Measurements from ENCODE around the gene LMCD1.

Gene LMCD1

GRCh38 chr3:8458711-8459110 lies 42.9 kb upstream of the LMCD1 start:
- Histone ChIP-seq H3K4me3 (replicated peaks; ENCODE audit: insufficient read depth, low read length) (no peak overlapping the region), H3K27me3 (ENCODE audit: insufficient read depth, poor library complexity, severe bottlenecking) (no peaks in the 10 kb centered on the region), H3K27ac (replicated peaks) (no peak overlapping the region)
- no peak for DNase-seq (ENCODE audit: low read depth in 1 of 2, low spot score in 1 of 2)
- TF ChIP-seq GABPA (IDR thresholded peaks at IDR 0.05; ENCODE audit: low read depth): no peak
- TF ChIP-seq CTCF (IDR thresholded peaks at IDR 0.05; ENCODE audit: insufficient read depth, low read length): no peak
- TF ChIP-seq POLR2AphosphoS5 (IDR thresholded peaks at IDR 0.05; ENCODE audit: low read depth): no peak
- TF ChIP-seq SPI1 (IDR thresholded peaks at IDR 0.05; ENCODE audit: borderline replicate concordance, low read depth): no peak
- TF ChIP-seq REST (IDR thresholded peaks at IDR 0.05; ENCODE audit: insufficient replicate concordance, low read depth): no peak

- Histone ChIP-seq H3K27ac (replicated peaks) (no peak overlapping the region), H3K27me3 (ENCODE audit: insufficient read depth, poor library complexity, severe bottlenecking) (no peaks in the 10 kb centered on the region), H3K4me3 (replicated peaks; ENCODE audit: insufficient read depth, low read length) (no peak overlapping the region)
- TF ChIP-seq REST (IDR thresholded peaks at IDR 0.05; ENCODE audit: insufficient replicate concordance, low read depth) (no peak), SPI1 (IDR thresholded peaks at IDR 0.05; ENCODE audit: borderline replicate concordance, low read depth) (no peak), POLR2AphosphoS5 (IDR thresholded peaks at IDR 0.05; ENCODE audit: low read depth) (no peak), CTCF (IDR thresholded peaks at IDR 0.05; ENCODE audit: insufficient read depth, low read length) (no peak), GABPA (IDR thresholded peaks at IDR 0.05; ENCODE audit: low read depth) (no peak)
- no peak for DNase-seq (ENCODE audit: low read depth in 1 of 2, low spot score in 1 of 2)
Observed at GRCh38 chr3:8460050-8460708, 41.4 kb upstream of the LMCD1 start.

GRCh38 chr3:8460815-8461456 lies 40.7 kb upstream of the LMCD1 start:
- DNase-seq (ENCODE audit: low read depth in 1 of 2, low spot score in 1 of 2): no peak
- no peak for TF ChIP-seq REST (IDR thresholded peaks at IDR 0.05; ENCODE audit: insufficient replicate concordance, low read depth)
- no peak for TF ChIP-seq GABPA (IDR thresholded peaks at IDR 0.05; ENCODE audit: low read depth)
- TF ChIP-seq POLR2AphosphoS5 (IDR thresholded peaks at IDR 0.05; ENCODE audit: low read depth): no peak
- TF ChIP-seq CTCF (IDR thresholded peaks at IDR 0.05; ENCODE audit: insufficient read depth, low read length): no peak
- TF ChIP-seq SPI1 (IDR thresholded peaks at IDR 0.05; ENCODE audit: borderline replicate concordance, low read depth): no peak
- no peaks in the 10 kb centered on the region for H3K27me3 ChIP-seq (ENCODE audit: insufficient read depth, poor library complexity, severe bottlenecking)
- H3K27ac ChIP-seq (replicated peaks): no peak overlapping the region
- H3K4me3 ChIP-seq (replicated peaks; ENCODE audit: insufficient read depth, low read length): no peak overlapping the region
